ENCODE measurements around the gene PACSIN2.

GRCh38 chr22:42830161-42830560, 184.8 kb downstream of the PACSIN2 start:
- TF ChIP-seq CTCF (IDR thresholded peaks at IDR 0.05; ENCODE audit: insufficient read depth, low read length, poor library complexity, severe bottlenecking) (no peak), EZH2phosphoT487 (conservative IDR thresholded peaks at IDR 0.05; ENCODE audit: low read length) (no peak)
